ENCODE data around the gene CHST2.

GRCh38 chr3:143166376-143166775 lies 46.8 kb downstream of the CHST2 start:
- TF ChIP-seq CTCF (IDR thresholded peaks at IDR 0.05; ENCODE audit: borderline replicate concordance, extremely low read depth, low read length, poor library complexity, severe bottlenecking) (no peak), EZH2 (IDR thresholded peaks at IDR 0.05; ENCODE audit: borderline replicate concordance, low read depth, low read length, severe bottlenecking) (no peak)

All from DND-41 (cell line).